Measurements from ENCODE around the gene RFX1. TPM values are rescaled to one million over a fixed set of nuclear protein-coding genes. Genes with fewer than 3 reads are reported as not detected.

The RFX1 gene
- total and polyA plus RNA-seq, 9 of the 15 experiments (the other 6 are each of a cell fraction or from before 2014, with no cell fraction given), result 0.14 to 19.3 (median 1.2) TPM

- TF ChIP-seq ZNF512 (tag; IDR thresholded peaks at IDR 0.05), result no peak
- TF ChIP-seq SIN3A (IDR thresholded peaks at IDR 0.05; ENCODE audit: borderline replicate concordance in 2 of 2, control insufficient read depth in 1 of 2, low read depth in 2 of 2, low read length in 2 of 2), result peak; percentile 42 to 63; a peak in 1 of 4 replicates
- TF ChIP-seq FOS (IDR thresholded peaks at IDR 0.05; ENCODE audit: extremely low read depth, insufficient read length), result peak; percentile 99
- TF ChIP-seq FOXK2 (conservative IDR thresholded peaks at IDR 0.05 in 1 of 2, IDR thresholded peaks at IDR 0.05 in 1 of 2; ENCODE audit: low read depth in 2 of 2), result peak; percentile 40 to 59; a peak in 3 of 4 replicates
- no peak; a peak in 1 of 4 replicates for TF ChIP-seq ZMIZ1 (IDR thresholded peaks at IDR 0.05; ENCODE audit: low read depth in 2 of 2, low read length in 2 of 2)
- TF ChIP-seq RBM15 (IDR thresholded peaks at IDR 0.05; ENCODE audit: insufficient read depth, low read length), result no peak
- TF ChIP-seq ZNF639 (CRISPR knock-in tag; conservative IDR thresholded peaks at IDR 0.05 in 1 of 2, IDR thresholded peaks at IDR 0.05 in 1 of 2), result peak in 1 of 2 experiments; percentile 58; a peak in 1 of 4 replicates
- TF ChIP-seq ARID1B (IDR thresholded peaks at IDR 0.05), result no peak
- no peak for TF ChIP-seq CEBPG (CRISPR knock-in tag; IDR thresholded peaks at IDR 0.05)
- TF ChIP-seq CEBPG (tag; conservative IDR thresholded peaks at IDR 0.05 in 1 of 2, IDR thresholded peaks at IDR 0.05 in 1 of 2), result peak in 1 of 2 experiments; percentile 52; a peak in 2 of 4 replicates
- TF ChIP-seq SAFB (IDR thresholded peaks at IDR 0.05; ENCODE audit: borderline replicate concordance, low read depth, low read length), result no peak
- no peak for TF ChIP-seq SNRNP70 (optimal IDR thresholded peaks at IDR 0.05; ENCODE audit: low read depth, low read length)
- TF ChIP-seq DEAF1 (CRISPR knock-in tag; IDR thresholded peaks at IDR 0.05), result no peak
- peak; percentile 92 for TF ChIP-seq RBM25 (IDR thresholded peaks at IDR 0.05; ENCODE audit: low read depth, low read length, severe bottlenecking)
- peak; percentile 66 to 79 for TF ChIP-seq SIX5 (IDR thresholded peaks at IDR 0.05; ENCODE audit: borderline replicate concordance in 1 of 2, insufficient read depth in 1 of 2, low read depth in 1 of 2, low read length in 2 of 2)
- no peak for TF ChIP-seq GATAD2B (IDR thresholded peaks at IDR 0.05; ENCODE audit: borderline replicate concordance)
Measured at GRCh38 chr19:14006085-14006765, at the start of gene RFX1 (continued).
